HG03521 (cell line): Measurements from ENCODE around the gene NTM.
"Not testable (repeated sequence)": the region's sequence is repeated elsewhere in the genome, so short reads cannot be mapped to it uniquely, and the experiment has no call there.

Experiments used
- ATAC-seq: cut with Tn5 transposase; IDR thresholded peaks from one replicate; pipeline ENCODE4 v1.9.1; 2021; ENCODE audit warnings: mild to moderate bottlenecking, moderate library complexity; ENCODE audit not compliant: unreplicated experiment

The NTM gene

DNA sequence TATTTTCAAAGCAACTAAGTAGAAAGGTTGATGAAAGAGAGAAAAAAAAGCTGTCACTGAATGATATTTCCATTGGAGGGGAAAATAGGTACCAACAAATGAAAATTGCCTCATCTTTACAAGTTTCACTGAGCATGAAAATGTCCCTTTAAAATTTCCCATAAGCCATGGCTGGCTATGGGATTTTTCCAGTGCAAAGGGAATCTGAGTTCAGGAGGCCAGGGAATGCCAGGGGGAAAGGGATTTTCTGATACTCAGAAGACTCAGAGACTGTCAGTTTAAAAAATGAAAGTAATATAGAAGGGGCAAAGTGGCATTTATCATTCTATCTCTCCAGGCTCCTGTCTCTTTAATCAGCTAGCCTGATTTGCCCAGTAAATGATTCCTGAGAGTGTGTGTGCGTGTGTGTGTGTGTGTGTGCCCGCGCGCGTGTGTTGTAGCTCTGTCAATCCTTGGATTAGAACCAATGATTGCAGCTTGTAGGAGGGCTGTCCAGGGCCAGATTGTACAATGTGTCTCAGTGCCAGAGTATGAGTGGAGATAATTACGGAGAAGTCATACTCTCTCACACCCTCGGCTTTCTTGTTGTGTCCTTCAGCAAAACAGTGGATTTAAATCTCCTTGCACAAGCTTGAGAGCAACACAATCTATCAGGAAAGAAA is at the start of gene NTM:
Gene NTM (plus strand): TSS at position 526 of the 662 bp plus-strand sequence.
- no peak for ATAC-seq

DNA sequence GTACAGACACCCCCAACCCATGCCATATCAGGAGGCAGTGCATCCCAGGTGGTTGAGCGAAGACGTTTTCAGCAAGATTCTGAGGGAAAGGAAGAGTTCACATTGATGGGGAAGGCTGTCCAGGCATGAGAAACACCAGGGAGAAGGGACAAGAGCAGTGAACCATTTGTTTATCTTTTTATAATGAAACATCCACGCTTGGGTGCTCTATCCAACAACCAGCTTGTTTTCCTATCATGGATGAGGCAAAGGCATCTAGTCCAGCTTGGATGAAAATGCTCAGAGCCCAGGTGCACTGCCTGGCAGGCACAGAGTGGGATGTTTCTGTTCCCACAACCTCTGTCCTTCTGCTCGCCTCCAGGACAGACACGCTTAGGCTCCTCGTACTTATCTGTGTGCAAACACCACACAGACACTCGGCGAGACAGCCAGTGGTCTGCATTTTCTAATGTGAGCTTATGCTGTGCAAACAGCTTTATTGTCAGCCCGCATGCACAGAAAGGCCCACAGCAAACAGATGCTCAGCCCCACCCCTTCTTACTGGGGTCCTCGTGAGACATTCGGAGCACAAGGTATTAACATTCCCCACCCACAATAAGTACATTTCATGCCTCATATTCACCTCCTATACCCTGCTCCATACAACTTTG is 45.4 kb upstream of the NTM start:
- no peak for ATAC-seq

DNA sequence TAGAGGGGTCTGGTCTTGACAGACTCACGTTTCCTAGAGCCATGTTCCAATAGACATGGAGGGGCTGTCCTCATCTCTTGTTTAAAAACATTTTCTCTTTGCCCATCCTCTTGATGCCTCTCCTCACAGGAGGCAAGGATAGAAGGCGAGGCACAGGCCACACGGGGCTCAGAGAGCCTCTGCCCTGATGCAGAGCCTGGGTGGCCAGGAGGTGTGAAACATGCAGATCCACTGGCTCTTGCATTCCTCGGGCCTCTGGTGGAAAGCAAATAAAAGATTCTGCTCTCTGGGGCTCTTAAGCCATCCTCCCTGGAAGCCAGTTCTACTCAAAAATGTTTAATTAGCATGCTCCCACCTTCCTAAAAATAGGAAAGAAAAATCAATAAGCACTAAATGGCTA is 43.6 kb upstream of the NTM start:
- ATAC-seq: no peak

DNA sequence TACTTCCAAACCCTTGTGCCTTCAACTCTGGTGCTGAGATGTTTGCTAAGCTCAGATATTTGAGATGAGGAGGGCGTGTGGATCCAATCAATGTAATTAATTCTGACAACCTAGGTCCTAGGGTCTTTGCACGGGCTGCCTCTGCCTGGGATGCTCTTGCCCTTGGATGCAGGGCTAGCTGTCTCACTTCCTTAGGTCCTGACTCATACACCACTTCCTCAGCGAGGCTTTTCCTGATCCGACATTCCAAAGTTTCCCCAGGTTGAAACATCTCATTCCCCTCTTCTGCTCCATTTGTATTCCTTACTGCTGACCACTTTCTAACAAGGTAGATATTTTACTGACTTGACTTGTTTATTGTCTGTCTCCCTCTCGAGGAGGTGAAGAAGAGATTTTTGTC is 43.0 kb upstream of the NTM start:
- no peak for ATAC-seq

DNA sequence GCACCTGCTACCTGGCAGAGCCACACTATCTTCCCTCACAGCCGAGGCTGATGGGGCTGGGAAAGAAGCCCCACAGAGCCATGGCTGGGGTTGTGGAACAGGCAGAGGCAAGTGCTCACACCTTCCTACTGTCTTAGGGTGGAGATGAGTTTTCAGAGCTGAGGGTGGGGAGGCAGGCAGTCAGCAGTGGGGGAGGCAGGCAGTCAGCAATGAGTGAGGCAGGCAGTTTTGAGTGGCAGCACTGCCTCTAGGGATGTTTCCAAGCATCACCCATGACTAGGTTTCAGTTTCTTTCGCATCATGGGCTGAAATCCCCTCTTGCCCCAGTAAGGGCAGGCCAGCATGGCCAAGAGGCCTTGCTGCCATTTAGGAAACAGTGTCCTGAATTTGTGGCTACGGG is 41.6 kb upstream of the NTM start:
- ATAC-seq: no peak

DNA sequence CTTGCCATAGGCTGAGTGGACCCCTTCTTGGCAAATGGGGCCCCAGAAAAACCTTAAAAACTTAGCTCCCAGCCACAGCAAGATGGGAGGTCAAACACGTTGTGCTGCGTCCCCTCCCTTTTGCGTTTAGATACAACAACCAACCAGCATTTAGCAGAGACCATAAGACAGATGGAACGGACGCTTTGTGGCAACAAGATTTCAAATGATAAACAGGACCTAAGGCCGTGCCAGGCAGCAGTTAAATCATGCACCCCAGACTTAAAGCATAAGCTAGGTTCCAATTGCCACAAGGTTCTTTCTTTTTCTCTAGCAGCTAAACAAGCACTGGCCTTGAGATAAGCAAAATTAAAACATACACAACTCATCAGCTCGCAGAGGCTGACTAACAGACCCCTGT is 39.4 kb upstream of the NTM start:
- no peak for ATAC-seq

DNA sequence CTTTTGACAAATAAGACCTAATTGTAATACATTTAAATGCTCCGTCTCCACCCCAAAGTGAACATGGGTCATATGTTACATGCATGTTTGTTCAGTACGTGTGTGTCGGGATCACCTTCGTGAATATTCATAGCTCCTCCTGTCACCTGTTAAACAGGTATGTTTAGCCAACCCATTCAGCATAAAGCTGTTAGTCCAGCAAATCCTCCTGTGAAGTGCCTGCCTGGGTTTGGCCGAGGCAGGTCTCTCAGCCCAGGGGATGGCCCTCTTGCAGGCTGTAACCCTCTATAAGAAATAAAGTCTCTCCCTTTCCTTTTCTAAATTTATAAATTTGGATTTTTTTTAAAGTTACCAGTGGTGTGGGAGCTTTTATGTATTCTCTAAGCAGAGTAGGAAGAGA is 38.9 kb upstream of the NTM start:
- ATAC-seq: no peak

DNA sequence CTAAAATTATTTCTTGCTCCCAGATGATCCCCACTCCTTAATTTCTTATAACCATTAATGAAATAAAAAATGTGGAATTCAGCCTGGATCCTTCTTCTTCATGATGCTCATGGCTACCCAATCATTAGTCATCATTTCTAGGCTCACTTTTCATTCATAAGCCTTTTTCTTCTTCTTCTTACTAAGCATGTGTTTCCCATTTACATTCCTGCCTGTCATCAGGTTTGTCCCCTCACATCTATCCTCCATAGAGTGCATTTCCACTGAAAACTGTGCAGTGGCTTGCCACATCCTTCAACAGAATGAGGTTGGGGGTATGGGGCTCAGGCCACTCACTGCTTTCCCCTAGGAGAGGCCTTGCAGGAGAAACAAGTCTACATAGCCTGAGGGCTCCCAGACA is 35.8 kb upstream of the NTM start:
- ATAC-seq: no peak

DNA sequence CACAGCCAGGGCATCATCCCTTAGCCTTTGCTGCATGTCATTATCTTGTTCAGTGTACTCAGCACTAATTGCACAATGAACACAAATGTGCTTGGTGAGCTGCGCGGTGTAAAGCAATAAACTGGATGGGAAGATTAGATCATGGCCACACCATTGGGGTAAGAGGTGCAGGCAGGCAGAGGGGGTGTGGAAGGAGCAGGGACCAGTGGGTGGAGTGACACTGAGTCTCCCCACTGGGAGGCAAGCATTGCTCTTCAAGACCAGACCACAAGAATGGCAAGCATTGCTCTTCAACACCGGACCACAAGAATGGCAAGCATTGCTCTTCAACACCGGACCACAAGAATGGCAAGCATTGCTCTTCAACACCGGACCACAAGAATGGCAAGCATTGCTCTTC is 28.5 kb upstream of the NTM start:
- not testable (repeated sequence) for ATAC-seq

DNA sequence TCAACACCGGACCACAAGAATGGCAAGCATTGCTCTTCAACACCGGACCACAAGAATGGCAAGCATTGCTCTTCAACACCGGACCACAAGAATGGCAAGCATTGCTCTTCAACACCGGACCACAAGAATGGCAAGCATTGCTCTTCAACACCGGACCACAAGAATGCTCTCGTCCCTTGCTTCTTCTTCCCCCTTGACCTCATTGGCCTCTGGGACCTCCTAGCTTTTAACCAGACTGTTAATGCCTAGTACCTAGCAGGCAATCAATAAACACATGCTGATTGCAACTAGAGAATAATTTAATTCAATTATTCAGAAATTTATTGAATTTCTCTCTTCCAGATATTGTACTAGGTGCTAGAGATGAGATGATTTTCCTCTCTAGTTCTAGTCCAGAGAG is 28.0 kb upstream of the NTM start:
- not testable (repeated sequence) for ATAC-seq

DNA sequence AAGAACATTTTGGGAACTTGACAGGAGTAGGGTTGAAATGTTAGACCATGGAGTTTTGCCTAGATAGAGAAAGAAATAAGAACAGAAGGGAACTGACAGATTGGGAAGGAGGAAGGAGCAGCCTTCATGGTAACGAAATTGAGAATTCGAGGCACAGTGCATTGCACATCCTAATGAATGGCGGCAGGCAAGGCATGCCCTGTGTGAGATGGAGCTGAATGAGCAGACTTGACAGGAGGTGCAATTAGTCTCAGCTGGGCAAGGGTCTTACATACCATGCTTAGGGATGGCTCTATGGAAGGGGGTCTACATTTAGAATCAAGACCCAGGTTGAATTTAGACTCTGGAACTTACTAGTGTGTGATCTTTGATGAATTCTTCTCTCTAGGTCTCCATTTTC is 25.0 kb upstream of the NTM start:
- ATAC-seq: no peak

DNA sequence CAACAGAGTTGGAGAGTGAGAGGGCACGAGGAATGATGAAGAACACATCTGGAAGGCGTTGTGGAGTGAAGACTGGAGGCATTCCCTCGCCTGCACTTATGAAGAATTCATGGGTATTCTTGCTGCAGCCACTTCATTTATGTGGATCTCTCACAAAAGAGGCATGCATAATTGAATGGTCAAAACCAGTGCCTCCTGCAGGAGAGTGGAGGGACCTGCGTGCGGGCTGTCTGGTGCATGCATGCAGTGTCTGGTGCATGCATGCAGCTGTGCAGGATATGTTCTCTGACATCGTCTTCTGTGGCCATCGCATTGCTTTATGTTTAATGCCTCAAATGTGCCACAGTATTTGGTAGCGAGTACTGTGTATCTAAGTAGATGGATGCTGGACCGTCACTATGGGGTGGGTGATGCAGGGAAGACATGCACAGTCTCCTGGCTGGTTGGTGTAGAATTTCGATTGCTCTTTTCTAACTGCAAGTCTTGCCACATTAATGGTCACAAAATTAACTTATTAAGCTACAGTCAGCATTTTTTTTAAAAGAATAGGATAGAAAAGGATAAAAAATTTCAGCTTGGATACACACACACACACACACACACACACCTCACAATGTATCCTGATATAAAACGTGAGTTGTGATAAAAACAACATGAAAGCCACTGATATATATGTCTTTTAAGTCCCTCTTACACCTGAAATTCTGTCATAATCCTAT is 20.9 kb upstream of the NTM start:
- ATAC-seq: no peak

DNA sequence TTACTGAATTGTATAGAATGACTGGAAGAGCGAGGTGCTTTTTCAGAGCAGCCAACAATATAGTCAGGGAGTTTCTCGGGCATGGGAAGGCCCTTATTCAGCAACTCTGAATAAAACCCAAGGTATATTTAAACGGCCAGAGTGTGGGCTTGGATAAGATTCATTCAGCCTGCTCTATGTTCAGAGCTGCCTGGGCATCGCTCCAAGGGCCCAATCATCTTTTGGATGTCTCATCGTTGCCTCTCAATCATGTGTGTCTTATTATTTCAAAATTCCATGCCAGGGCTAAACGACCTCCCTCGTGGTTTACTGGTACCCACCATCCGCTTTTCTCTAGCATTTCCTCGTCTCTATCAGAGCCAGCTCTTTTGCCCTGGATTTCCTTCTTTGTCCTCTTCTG is 19.5 kb upstream of the NTM start:
- ATAC-seq: no peak

DNA sequence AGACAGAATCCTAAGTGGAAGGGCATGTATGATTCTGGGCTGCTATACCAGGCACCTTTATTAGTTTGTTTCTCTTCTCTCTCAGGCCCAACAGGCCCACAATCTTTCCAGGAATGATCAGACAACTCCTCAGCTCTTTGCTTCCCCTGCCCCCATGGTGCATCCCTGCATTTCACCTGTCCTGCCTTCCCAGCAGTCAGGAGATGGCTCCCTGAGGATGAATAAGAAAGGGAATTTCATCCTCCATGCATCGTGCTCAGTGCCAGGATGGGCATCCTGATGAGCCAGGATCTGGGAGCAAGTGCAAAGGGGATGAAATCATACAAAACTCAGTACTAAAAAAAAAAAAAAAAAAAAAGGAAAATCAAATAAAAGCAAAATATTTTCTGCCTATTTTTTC is 18.6 kb upstream of the NTM start:
- no peak for ATAC-seq

DNA sequence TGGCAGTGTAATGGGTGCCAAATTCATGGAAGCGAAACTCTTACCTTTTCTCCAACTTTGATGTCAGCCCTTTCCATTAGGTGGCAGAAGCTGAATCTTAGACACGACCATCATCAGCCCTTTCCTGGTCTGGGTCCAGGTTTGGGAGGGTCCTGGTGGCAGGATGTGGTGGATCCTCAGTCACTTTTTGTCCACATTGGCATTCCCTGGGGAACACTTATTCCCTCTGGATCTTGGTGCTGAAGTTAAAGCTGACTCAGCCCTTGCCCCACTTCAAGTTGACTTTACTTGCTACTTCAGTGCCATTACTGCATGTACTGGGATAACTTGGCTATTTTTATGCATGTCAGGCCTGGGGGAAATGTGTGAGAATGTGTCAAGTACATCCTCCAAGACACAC is 16.6 kb upstream of the NTM start:
- no peak for ATAC-seq

DNA sequence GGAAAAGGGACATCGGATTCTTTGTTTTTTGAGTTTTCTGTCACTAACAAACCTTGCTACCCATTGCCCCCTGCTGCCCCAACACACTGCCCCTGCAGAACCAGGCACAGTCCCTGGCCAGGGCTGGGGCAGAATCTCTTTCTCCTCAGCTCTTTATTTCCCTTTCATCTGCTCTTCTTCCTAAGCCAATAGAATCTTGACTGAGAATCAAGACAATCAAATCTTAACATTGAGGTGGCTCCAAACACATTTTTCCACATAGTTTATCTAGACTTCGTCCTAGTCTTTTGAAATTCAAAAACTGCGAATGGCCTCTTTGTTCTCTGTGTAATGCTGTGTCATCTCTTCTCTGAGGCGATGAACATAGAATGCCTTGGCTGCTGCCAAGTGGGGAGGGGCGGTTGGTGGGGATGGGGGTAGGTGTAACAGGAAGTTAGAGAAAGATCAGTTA is 16.1 kb upstream of the NTM start:
- ATAC-seq: no peak

DNA sequence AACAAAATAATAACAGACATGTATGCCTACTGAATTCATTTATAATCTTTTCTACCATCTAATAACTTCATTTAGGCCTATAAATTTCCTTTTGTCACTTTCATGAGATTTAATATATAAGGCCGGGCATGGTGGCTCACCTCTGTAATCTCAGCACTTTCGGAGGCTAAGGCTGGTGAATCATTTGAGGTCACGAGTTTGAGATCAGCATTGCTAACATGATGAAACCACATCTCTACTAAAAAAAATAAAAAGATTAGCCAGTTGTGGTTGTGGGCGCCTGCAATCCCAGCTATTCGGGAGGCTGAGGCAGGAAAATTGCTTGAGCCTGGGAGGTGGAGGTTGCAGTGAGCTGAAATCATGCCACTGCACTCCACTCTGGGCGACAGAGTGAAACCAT is 14.2 kb upstream of the NTM start:
- ATAC-seq: no peak

DNA sequence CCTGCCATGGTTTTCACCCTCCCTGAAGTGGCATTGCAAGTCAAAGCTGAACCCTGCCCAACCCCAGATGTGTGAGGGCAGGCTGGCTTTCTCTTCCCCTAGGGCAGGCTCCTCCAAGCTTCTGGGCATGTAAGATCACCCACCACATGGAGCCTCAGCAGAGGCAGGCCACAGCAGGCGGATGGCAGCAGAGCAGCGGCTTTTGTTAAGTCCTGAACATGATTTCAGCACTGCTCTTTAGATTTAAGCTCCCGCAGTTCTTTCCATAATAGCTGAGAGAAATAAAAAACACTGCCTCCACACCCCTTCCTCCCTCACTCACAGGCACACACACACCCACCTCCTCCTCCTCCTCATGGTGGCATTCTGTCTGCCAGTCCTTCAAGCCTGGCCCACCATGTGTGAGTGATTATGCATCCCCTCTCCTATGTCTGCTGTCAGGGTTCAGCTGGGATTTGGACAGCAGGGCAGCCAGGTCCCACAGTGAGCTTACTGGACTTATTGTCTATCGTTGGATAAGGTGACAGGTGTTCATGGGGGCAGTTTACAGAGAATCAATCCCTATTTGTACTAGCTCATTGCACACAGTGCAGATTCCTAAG is 5.0 kb upstream of the NTM start:
- no peak for ATAC-seq

DNA sequence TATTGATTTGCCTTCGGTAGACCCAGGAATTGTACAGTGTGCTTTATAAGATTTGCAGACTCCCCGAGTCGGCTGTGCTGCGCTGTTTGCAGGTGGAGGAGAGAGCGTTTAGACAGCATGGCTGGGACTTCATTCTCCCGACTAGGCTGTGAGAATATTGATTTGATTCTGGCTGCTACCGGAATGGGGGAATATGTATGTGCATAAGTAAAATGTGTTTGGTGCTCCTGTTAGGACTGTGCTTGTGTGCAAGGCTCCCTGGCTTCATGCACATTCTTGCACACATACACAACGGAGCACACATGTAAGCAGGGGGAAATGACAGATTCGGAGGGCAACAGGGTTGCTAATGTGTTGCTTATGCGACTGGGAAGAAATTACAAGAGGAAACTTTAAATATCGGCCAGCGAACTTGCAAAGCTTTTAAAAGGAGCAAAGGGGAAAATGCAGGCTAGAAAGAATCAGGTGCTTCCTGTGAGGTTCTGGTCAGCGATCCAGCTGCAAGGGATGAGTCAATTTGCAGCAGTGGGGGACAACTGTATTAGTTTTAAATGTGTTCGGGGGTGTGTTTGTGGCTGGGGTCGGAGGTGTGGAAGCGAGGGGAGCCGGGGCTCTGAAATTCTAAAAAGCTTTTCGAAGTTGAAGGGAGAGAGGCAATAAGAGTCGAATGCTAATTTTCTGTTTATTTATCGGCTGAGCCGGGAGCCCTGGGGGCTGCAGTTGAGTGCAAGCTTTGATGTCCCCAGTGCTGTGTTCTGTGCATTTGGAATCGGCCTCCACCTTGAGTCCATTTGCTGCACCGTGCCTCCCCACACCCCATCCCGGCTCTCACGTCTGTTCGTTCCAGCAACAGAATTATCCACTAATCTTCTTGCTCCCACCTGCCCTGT is 731 bp downstream of the NTM start:
- ATAC-seq: no peak

DNA sequence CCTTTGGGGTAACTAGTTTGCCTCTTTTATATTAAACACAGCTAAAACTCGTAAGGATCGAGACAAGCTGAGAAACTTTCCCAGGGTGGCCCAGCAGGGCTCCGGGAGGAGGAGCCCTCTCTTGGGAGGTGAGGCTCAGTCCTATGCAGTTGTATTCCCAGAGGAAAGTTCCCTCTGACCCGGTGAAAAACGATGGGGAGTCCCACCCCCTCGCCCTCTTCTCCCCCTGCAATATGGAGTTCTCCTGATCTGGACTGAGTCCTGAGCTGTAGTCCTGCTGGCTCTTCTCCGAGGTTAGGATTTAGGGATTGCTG is 1.3 kb downstream of the NTM start:
- no peak for ATAC-seq
